ENCODE measurements around the gene FAM168B.

DNA sequence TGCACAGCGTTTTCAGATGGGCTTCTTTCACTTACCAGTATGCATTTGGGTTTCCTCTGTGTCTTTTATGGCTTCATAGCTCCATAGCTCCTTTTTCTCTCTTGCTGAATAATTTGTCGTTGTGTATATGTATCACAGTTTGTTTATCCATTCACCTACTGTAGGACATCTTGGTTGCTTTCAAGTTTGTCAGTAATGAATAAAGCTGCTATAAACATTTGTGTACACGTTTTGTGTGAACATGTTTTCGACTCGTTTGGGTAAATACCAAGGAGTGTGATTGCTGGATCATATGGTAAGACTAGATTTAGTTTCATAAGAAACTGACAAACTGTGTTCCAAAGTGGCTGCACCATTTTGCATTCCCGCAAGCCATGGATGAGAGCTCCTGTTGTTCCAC is 94.7 kb downstream of the FAM168B start:
- no peak for TF ChIP-seq EZH2 (IDR thresholded peaks at IDR 0.05; ENCODE audit: borderline replicate concordance, low read length)
- TF ChIP-seq, protein P1, sequence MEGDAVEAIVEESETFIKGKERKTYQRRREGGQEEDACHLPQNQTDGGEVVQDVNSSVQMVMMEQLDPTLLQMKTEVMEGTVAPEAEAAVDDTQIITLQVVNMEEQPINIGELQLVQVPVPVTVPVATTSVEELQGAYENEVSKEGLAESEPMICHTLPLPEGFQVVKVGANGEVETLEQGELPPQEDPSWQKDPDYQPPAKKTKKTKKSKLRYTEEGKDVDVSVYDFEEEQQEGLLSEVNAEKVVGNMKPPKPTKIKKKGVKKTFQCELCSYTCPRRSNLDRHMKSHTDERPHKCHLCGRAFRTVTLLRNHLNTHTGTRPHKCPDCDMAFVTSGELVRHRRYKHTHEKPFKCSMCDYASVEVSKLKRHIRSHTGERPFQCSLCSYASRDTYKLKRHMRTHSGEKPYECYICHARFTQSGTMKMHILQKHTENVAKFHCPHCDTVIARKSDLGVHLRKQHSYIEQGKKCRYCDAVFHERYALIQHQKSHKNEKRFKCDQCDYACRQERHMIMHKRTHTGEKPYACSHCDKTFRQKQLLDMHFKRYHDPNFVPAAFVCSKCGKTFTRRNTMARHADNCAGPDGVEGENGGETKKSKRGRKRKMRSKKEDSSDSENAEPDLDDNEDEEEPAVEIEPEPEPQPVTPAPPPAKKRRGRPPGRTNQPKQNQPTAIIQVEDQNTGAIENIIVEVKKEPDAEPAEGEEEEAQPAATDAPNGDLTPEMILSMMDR (conservative IDR thresholded peaks at IDR 0.05 in 1 of 2, IDR thresholded peaks at IDR 0.05 in 1 of 2; ENCODE audit: extremely low read depth in 1 of 2, insufficient read depth in 1 of 2, low read depth in 1 of 2, low read length in 2 of 2): no peak
